GM12872 (cell line): ENCODE data around the gene CLBA1.

ENCODE experiments used
- TF ChIP-seq, protein P1 (sequence below): IDR thresholded peaks from 3 replicates; pipeline ENCODE4 v1.5.1; 2011; ENCODE audit warnings: low read depth, mild to moderate bottlenecking, low read length, moderate library complexity; ENCODE audit not compliant: insufficient read depth

CLBA1 gene

DNA sequence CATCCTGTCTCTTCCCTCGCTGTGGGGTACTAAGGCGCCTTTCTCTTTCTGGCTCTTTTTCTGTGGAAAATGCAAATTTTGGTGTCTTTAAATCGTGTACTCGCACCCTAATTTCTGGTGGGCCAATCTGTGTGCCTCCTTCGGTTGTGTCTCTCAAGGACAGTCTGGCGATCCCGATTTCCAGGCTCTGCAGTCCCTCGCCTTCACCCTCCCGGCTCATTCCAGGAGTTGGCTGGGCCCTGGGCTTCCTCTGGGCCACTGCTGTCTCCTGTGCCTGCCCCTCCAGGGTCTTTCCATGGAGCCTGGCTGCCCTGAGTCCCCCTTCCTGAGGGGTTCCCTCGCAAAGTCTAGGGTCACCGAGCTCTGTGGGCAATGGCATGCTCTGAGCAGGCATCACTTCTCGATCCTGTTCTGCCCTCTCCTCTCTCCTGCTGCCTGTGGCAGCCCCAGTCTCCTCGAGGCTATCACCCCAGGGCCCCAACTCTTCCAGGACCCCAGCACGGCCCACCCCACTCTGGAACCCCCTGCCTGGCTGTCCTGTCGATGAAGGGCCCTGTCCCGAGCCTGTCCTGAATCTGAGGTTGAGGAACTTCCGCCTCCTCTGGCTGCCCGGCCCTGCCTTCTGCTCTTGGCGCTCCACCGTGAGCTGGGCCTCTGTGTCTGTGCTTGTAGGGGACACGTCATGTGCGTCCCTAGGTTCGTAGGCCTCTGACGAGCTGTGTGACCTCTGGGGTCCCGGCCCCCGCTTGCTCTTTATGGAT, 31.5 kb upstream of the CLBA1 start:
- TF ChIP-seq, protein P1, sequence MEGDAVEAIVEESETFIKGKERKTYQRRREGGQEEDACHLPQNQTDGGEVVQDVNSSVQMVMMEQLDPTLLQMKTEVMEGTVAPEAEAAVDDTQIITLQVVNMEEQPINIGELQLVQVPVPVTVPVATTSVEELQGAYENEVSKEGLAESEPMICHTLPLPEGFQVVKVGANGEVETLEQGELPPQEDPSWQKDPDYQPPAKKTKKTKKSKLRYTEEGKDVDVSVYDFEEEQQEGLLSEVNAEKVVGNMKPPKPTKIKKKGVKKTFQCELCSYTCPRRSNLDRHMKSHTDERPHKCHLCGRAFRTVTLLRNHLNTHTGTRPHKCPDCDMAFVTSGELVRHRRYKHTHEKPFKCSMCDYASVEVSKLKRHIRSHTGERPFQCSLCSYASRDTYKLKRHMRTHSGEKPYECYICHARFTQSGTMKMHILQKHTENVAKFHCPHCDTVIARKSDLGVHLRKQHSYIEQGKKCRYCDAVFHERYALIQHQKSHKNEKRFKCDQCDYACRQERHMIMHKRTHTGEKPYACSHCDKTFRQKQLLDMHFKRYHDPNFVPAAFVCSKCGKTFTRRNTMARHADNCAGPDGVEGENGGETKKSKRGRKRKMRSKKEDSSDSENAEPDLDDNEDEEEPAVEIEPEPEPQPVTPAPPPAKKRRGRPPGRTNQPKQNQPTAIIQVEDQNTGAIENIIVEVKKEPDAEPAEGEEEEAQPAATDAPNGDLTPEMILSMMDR = no peak

DNA sequence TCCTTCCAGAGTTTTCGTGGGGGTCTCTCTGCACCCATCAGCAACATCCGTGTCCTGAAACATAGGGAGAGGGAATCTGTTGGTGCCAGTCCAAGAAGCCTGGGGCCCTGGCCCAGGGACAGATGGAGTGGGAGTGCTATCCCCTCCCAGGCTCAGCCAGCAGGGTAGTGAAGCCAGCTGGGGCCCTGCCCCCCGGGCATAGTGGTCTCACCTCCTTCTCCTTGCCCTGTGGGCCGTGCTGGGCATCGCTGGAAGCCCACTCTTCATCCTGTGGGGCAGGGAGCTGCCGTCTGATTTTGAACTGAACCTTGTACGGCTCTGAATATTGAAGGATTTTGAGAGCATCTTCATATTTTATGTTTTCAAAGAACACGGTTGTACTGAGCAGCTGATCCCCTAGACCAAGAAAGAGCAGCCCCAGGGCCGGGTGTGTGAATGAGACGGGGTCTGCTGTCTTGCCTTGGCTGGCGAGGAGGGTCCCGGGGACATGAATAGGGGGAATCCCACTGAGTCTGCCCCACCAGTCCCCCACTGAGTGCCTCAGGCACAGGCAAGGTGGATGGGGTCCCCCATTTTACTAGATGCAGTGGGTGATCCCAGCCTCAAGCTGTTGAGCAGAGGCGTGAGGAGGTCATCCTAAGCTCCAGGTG, 30.7 kb upstream of the CLBA1 start:
- TF ChIP-seq, protein P1 = no peak

DNA sequence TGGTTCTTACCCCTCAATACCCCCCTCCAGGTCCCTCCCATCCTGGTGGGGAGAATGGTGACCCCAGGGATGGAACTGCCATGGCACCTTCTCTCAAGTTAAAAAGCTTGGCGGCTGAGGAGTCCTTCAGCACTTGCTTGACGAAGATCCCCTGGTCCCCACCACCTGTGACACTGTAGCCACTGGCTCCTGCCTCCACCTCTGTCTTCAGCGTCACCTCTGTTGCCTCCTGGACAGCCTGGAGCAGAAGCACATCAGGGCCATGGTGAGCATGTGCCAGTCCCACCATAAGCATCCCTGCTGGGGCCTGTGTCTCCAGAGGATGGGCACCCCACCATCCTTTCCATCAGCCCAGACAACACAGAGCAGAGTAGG, 30.2 kb upstream of the CLBA1 start:
- TF ChIP-seq, protein P1 = no peak

DNA sequence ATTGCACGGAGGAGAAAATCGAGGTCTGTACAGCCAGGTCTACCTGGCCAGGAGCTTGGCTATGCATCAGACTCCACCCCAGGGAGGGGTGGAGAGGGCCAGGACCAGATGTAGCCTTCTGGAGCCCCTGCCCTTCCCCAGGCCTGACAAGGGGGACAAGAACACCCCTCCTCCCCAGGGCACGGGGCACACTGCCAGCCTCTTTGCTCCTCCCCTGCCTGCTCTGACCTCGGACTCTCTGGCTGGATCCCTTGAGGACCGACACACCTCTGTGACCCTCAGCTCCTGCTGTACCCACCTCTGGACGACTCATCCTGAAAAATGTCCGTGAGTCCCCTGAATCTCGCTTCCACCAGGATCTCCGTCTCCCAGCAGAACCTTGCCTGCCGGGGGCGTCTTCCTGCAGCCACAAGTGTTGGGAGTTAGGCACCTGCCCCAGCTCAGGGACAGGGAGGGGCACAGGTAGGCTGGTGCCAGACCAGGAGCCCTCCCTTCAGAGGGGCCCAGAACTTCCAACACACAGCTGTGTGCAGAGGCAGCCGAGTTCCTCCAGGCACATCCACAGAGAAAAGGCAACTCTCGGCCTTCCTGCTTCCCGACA, 29.2 kb upstream of the CLBA1 start:
- TF ChIP-seq, protein P1 = no peak

DNA sequence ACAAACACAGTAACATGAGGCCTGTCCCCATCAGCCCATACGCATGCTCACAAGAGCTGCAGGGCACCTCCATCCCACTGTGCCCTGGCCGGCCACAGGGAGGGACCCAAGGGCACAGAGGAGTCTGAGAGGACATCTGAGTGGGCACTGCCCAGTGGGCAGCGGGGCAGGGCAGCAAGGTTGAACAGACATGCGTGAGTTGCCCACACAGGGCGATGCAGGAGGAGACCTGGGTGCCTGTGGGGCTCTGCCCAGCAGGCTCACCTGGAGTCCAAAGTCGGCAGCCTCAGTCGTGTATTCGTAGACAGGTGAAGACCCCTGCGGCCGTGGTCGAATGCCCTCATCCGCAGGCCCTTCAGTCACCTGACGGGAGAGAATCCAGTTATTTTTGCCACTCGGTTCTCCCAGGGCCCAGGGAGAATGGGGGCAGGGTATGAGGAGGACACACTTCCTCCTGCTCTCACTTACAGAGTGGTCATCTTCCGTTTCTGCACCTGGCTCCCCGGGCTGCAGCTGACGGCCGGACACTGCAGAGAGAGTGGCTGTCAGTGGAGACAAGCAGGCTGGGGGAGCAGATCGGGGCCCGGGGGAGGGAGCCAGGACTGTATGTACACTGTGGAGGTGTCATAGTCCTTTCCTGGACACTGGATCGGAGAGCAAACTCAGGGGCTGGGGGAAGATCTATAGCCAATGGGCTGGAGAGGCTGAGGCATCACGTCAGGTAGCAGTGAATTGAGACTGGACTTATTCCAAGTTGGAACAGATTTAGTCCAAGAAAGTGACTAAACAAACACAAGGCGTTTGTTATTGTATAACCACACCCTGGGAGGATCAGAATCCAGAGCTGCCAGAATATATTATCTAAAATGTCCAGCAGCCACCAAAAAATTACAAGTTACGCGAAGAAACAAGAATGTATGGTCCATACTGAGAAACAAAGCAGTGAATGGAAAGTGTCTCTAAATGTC, 28.2 kb upstream of the CLBA1 start:
- TF ChIP-seq, protein P1 = no peak

DNA sequence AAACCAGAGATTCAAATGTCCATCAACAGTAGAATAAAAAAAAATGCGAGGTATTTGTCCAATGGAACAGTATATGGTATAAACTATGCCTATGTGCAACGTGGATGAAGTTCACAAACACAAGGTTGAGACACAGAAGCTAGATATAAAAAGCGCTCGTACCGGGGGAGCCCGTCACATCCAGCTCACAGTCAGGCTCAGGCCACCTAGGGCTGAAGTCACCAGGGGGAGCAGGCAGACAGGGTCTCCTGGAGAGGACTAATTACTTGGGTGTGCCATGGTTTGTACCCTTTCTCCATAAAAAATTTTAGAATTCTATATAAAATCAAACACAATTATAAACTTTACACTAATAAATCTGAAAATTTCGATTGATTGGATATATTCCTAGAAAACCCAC, 21.0 kb upstream of the CLBA1 start:
- TF ChIP-seq, protein P1 = no peak
